ENCODE data around the gene KIAA0040.

GRCh38 chr1:175218786-175219434 lies 26.3 kb upstream of the KIAA0040 start:
- TF ChIP-seq EZH2 (IDR thresholded peaks at IDR 0.05; ENCODE audit: insufficient read depth, poor library complexity, severe bottlenecking), result no peak
- TF ChIP-seq EZH2phosphoT487 (IDR thresholded peaks at IDR 0.05; ENCODE audit: insufficient read depth, low read depth), result no peak

Measured in GM23248 (cell line).